Body of pancreas (tissue), 4 donors: Measurements from ENCODE around the gene LSM14B.

Source experiments
- POLR2A ChIP-seq, 3 donors: fragments of 450-650 bp; IDR thresholded peaks; one replicate each; pipeline ENCODE4 v1.6.1; 2016; ENCODE audit warnings: antibody characterized with exemption in 3 of 3, mild to moderate bottlenecking in 2 of 3
- TF ChIP-seq, protein P1 (sequence below), 7 experiments: fragments of 450-650 bp in 4 of 7; fragments of 200-600 bp in 3 of 7; sonication (generic) in 3 of 7; IDR thresholded peaks; one replicate each; pipeline ENCODE4 v1.5.1; 2016 to 2019; ENCODE audit warnings: antibody characterized with exemption in 7 of 7

DNA sequence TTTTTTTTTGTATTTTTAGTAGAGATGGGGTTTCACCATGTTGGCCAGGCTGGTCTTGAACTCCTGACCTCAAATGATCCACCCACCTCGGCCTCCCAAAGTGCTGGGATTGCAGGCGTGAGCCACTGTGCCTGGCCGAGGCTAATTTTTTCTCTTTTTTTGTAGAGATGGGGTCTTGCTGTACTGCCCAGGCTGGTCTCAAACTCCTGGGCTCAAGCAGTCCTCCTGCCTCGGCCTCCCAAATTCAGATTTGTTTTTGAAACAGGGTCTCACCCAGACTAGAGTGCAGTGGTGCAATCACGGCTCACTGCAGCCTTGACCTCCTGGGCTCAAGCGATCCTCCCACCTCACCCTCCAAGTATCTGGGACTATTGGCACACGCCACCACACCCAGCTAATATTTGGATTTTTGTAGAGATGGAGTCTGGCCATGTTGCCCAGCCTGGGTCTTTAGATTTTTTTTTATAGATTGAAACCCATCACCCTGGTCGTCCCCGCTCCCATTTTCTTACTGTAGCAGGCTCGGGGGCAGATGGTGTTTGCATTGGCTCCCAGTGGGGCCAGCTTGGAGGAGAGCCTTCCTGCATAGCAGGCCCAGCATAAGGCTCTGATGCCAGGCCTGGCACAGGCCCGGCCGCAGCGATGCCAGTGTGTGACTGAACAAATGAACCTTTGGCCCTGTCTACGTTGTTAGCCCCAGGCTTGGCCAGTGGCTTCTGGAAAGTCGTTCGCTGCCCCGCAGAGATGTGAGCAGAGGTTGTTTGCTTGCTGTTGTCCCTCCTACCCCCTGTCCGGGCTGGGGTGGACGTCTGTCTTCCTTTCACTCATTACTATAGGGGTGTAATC is 56.3 kb downstream of the LSM14B start:
- TF ChIP-seq POLR2A (IDR thresholded peaks at IDR 0.05) = no peak
- TF ChIP-seq, protein P1, sequence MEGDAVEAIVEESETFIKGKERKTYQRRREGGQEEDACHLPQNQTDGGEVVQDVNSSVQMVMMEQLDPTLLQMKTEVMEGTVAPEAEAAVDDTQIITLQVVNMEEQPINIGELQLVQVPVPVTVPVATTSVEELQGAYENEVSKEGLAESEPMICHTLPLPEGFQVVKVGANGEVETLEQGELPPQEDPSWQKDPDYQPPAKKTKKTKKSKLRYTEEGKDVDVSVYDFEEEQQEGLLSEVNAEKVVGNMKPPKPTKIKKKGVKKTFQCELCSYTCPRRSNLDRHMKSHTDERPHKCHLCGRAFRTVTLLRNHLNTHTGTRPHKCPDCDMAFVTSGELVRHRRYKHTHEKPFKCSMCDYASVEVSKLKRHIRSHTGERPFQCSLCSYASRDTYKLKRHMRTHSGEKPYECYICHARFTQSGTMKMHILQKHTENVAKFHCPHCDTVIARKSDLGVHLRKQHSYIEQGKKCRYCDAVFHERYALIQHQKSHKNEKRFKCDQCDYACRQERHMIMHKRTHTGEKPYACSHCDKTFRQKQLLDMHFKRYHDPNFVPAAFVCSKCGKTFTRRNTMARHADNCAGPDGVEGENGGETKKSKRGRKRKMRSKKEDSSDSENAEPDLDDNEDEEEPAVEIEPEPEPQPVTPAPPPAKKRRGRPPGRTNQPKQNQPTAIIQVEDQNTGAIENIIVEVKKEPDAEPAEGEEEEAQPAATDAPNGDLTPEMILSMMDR (IDR thresholded peaks at IDR 0.05) = no peak
